NCI-H1417 treated with DMSO at 0.1 percent for 48 hours (cell line): ENCODE measurements around the gene C9orf57.
"Not testable (repeated sequence)": the region's sequence is repeated elsewhere in the genome, so short reads cannot be mapped to it uniquely, and the experiment has no call there.

Experiments
- DNase-seq: peaks from one replicate; lab custom pipeline; 2025; lab: John Stamatoyannopoulos, UW

Gene C9orf57

DNA sequence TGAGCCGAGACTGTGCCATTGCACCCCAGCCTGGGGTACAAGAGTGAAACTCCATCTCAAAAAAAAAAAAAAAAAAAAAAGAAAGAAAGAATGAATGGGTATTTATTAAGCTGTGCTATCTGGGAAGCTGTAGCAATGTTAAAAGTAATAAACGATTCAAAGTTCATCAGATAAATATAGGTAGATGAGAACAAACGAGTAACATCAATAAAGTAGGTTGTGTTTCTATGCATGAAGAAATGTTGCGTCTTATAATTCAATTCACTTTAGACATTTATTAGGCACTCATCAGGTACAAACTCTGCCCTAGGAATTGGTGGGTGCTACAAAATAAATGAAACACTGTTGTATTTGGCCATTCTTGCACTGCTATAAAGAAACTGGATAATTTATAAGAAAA, 36.8 kb downstream of the C9orf57 start:
- DNase-seq: no peak

DNA sequence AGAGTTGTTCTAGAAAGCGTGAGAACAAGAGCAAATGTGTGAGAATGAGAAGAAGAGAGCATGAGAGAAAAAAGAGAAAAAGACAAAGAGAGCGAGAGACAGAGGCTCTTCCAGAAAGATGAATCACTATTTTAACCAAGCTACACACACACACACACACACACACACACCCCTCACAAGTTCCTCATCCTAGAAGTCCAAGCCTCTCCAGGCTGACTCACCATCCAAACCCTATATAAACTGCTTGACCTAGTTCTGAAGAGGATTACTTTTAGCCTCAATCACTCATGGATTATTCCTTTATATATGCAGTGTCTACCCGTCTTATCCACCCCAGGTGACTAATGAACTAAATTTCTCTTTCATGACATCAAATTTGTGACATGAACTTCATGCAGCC, 37.6 kb downstream of the C9orf57 start:
- no peak for DNase-seq

DNA sequence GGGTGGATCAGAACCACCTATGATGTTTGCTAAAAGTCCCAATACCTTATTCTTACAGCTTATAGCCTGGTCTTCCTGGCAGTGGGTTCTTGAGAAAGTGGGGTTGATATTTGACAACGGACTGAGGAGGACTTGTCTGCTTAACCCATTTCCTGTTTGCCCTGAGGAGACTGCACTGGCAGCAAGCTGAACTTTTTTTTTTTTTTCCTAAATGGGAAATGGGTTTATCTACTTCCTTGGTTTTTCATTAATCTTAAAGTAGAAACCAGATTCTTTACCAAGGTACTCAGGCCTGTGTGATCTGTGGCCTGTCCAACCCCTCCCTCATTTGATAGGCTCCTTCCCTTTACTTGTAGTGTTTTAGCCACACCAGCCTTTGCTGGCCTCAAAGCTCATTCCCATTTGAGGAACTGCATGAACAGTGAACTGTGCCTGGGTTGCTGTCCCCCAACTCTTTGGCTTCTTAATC, 47.1 kb downstream of the C9orf57 start:
- no peak for DNase-seq

DNA sequence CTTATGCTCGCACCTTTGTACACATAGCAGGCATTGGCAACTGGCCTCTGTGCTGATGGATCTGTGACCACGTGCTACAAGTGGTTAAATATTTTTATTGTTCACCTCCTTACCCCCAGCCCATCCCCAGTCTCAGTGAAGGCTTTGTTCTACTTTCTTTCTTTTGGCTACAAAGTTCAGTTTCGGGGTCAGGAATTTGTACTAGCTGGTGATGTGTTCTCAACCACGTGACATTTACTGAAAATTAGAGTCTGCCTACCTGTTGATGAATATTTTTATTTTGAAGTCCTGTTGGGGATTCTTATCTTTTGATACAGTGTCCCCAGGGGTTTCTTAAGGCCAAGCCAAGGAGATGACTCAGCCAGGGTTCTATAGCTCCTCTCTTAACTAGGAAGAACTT, 47.8 kb downstream of the C9orf57 start:
- DNase-seq: no peak

DNA sequence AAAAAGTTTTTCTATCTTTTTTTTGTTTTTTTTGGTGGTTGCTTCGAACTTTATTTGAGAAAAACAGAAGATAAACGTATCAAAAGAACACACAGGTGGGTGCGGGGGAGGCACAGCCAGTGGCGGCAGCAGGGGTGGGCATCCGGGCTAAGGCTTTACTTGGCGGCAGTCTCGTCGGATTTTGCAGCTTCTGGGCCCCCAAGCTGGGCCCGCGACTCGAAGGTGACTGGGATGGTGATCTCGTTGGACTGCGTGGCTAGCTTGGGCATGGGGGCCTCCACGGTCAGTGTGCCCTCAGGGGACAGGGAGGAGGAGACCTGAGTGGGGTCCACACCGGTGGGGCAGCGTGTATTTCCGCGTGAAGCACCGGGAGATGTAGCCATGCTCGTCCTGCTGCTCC, 52.7 kb downstream of the C9orf57 start:
- not testable (repeated sequence) for DNase-seq

DNA sequence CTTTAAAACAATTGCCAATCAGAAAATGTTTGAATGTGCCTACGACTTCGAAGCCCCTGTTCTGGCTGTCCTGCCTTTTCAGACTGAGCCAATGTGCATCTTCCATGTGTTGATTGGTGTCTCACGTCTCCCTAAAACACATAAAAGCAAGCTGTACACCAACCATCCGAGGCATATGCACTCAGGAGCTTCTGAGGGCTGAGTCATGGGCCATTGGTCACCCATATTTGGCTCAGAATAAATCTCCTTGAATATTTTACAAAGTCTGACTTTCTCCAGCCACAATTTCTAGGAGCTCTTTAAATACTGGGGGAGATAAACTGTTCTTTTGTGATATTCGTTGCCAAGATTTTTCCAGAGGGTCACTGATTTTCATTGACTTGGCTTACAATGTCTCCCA, 53.9 kb downstream of the C9orf57 start:
- DNase-seq: no peak

DNA sequence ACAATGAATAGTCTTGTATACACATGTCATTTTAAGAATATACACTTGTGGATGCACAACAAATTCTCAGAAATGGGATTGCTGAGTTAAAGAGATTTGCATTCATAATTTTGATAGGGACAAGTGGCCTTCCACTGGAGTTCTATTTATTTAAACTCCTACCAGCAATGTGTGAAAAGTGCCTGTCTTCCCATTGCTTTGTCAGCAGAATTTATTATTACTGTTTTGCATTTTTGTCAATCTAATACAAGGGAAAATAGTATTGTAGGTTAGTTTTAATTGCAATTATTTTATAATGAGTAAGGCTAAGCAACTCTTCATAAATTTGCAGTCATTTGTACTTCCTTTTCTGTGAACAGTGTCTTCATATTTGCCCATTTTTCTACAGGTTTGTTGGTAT, 55.0 kb downstream of the C9orf57 start:
- DNase-seq: no peak
